ENCODE data around the gene SEMA5B.

SEMA5B gene

GRCh38 chr3:123037015-123037375, 9.4 kb upstream of the SEMA5B start:
- Histone ChIP-seq H3K4me3 (ENCODE audit: low read depth, low read length) (no peak overlapping the region), H3K4me1 (ENCODE audit: control insufficient read depth, insufficient read depth, low read length) (no peaks in the 10 kb centered on the region), H3K27me3 (ENCODE audit: control insufficient read depth, insufficient read depth, low read length) (peaks cover 5% of the 10 kb centered on the region; the same call in 1 of the 2 replicates), H3K27ac (ENCODE audit: low read depth, low read length) (no peak overlapping the region), H3K36me3 (ENCODE audit: control insufficient read depth, insufficient read depth, low read length) (no peaks in the 10 kb centered on the region), H3K9ac (ENCODE audit: low read depth, low read length) (no peak overlapping the region), H3K9me3 (ENCODE audit: control insufficient read depth, insufficient read depth, low read length) (no peaks in the 10 kb centered on the region)

GRCh38 chr3:123036352-123037014, 8.9 kb upstream of the SEMA5B start:
- no peak overlapping the region for H3K4me3 ChIP-seq (ENCODE audit: low read depth, low read length)
- H3K27ac ChIP-seq (ENCODE audit: low read depth, low read length) = no peak overlapping the region
- H3K36me3 ChIP-seq (ENCODE audit: control insufficient read depth, insufficient read depth, low read length) = no peaks in the 10 kb centered on the region
- no peaks in the 10 kb centered on the region for H3K4me1 ChIP-seq (ENCODE audit: control insufficient read depth, insufficient read depth, low read length)
- H3K27me3 ChIP-seq (ENCODE audit: control insufficient read depth, insufficient read depth, low read length) = peaks cover 10% of the 10 kb centered on the region; the same call in 1 of the 2 replicates
- H3K9ac ChIP-seq (ENCODE audit: low read depth, low read length) = no peak overlapping the region
- no peaks in the 10 kb centered on the region for H3K9me3 ChIP-seq (ENCODE audit: control insufficient read depth, insufficient read depth, low read length)

- Histone ChIP-seq H3K4me3 (ENCODE audit: low read depth, low read length) (no peak overlapping the region), H3K27ac (ENCODE audit: low read depth, low read length) (no peak overlapping the region)
Measured at GRCh38 chr3:123034996-123035395, 7.4 kb upstream of the SEMA5B start.

GRCh38 chr3:123034120-123034519, 6.6 kb upstream of the SEMA5B start:
- Histone ChIP-seq H3K9ac (ENCODE audit: low read depth, low read length) (no peak overlapping the region), H3K36me3 (ENCODE audit: control insufficient read depth, insufficient read depth, low read length) (no peaks in the 10 kb centered on the region), H3K27ac (ENCODE audit: low read depth, low read length) (no peak overlapping the region), H3K9me3 (ENCODE audit: control insufficient read depth, insufficient read depth, low read length) (no peaks in the 10 kb centered on the region), H3K4me1 (ENCODE audit: control insufficient read depth, insufficient read depth, low read length) (0 out of 2 replicates have a peak, but pooled peaks cover 7% of the 10 kb centered on the region), H3K4me3 (ENCODE audit: low read depth, low read length) (no peak overlapping the region), H3K27me3 (ENCODE audit: control insufficient read depth, insufficient read depth, low read length) (peaks cover 33% of the 10 kb centered on the region)

More at GRCh38 chr3:123034996-123035395, 7.4 kb upstream of the SEMA5B start:
- H3K9ac ChIP-seq (ENCODE audit: low read depth, low read length) = no peak overlapping the region
- H3K27me3 ChIP-seq (ENCODE audit: control insufficient read depth, insufficient read depth, low read length) = peaks cover 24% of the 10 kb centered on the region; the same call in 1 of the 2 replicates
- no peaks in the 10 kb centered on the region for H3K9me3 ChIP-seq (ENCODE audit: control insufficient read depth, insufficient read depth, low read length)
- no peaks in the 10 kb centered on the region for H3K36me3 ChIP-seq (ENCODE audit: control insufficient read depth, insufficient read depth, low read length)
- 0 out of 2 replicates have a peak, but pooled peaks cover 2% of the 10 kb centered on the region for H3K4me1 ChIP-seq (ENCODE audit: control insufficient read depth, insufficient read depth, low read length)

GRCh38 chr3:123032057-123032456, 4.5 kb upstream of the SEMA5B start:
- Histone ChIP-seq H3K9ac (ENCODE audit: low read depth, low read length) (no peak overlapping the region), H3K9me3 (ENCODE audit: control insufficient read depth, insufficient read depth, low read length) (no peaks in the 10 kb centered on the region), H3K4me3 (ENCODE audit: low read depth, low read length) (no peak overlapping the region), H3K36me3 (ENCODE audit: control insufficient read depth, insufficient read depth, low read length) (no peaks in the 10 kb centered on the region), H3K27me3 (ENCODE audit: control insufficient read depth, insufficient read depth, low read length) (peaks cover 37% of the 10 kb centered on the region), H3K27ac (ENCODE audit: low read depth, low read length) (no peak overlapping the region), H3K4me1 (ENCODE audit: control insufficient read depth, insufficient read depth, low read length) (peaks cover 12% of the 10 kb centered on the region)

GRCh38 chr3:123031051-123031450, 3.5 kb upstream of the SEMA5B start:
- Histone ChIP-seq H3K9ac (ENCODE audit: low read depth, low read length) (no peak overlapping the region), H3K27me3 (ENCODE audit: control insufficient read depth, insufficient read depth, low read length) (peaks cover 37% of the 10 kb centered on the region), H3K4me3 (ENCODE audit: low read depth, low read length) (no peak overlapping the region), H3K36me3 (ENCODE audit: control insufficient read depth, insufficient read depth, low read length) (no peaks in the 10 kb centered on the region), H3K27ac (ENCODE audit: low read depth, low read length) (no peak overlapping the region), H3K4me1 (ENCODE audit: control insufficient read depth, insufficient read depth, low read length) (peaks cover 12% of the 10 kb centered on the region), H3K9me3 (ENCODE audit: control insufficient read depth, insufficient read depth, low read length) (no peaks in the 10 kb centered on the region)

- H3K9me3 ChIP-seq (ENCODE audit: control insufficient read depth, insufficient read depth, low read length) = no peaks in the 10 kb centered on the region
- H3K4me3 ChIP-seq (ENCODE audit: low read depth, low read length) = peak overlapping the region; percentile 74
- peaks cover 25% of the 10 kb centered on the region for H3K4me1 ChIP-seq (ENCODE audit: control insufficient read depth, insufficient read depth, low read length)
- H3K27me3 ChIP-seq (ENCODE audit: control insufficient read depth, insufficient read depth, low read length) = peaks cover 59% of the 10 kb centered on the region
- H3K36me3 ChIP-seq (ENCODE audit: control insufficient read depth, insufficient read depth, low read length) = no peaks in the 10 kb centered on the region
- H3K27ac ChIP-seq (ENCODE audit: low read depth, low read length) = no peak overlapping the region
- 0 out of 2 replicates have a peak overlapping the region, but pooled peaks have one; percentile 8 for H3K9ac ChIP-seq (ENCODE audit: low read depth, low read length)
Measured at GRCh38 chr3:123028233-123028828, 768 bp upstream of the SEMA5B start.

GRCh38 chr3:123026565-123027291, 835 bp downstream of the SEMA5B start:
- Histone ChIP-seq H3K9ac (ENCODE audit: low read depth, low read length) (no peak overlapping the region), H3K27me3 (ENCODE audit: control insufficient read depth, insufficient read depth, low read length) (peaks cover 63% of the 10 kb centered on the region), H3K36me3 (ENCODE audit: control insufficient read depth, insufficient read depth, low read length) (no peaks in the 10 kb centered on the region), H3K4me3 (ENCODE audit: low read depth, low read length) (peak overlapping the region; percentile 74), H3K9me3 (ENCODE audit: control insufficient read depth, insufficient read depth, low read length) (no peaks in the 10 kb centered on the region), H3K4me1 (ENCODE audit: control insufficient read depth, insufficient read depth, low read length) (peaks cover 39% of the 10 kb centered on the region), H3K27ac (ENCODE audit: low read depth, low read length) (no peak overlapping the region)

- Histone ChIP-seq H3K4me1 (ENCODE audit: control insufficient read depth, insufficient read depth, low read length) (peaks cover 47% of the 10 kb centered on the region), H3K4me3 (ENCODE audit: low read depth, low read length) (peak overlapping the region; percentile 74), H3K27ac (ENCODE audit: low read depth, low read length) (peak overlapping the region; percentile 34), H3K9me3 (ENCODE audit: control insufficient read depth, insufficient read depth, low read length) (no peaks in the 10 kb centered on the region), H3K36me3 (ENCODE audit: control insufficient read depth, insufficient read depth, low read length) (no peaks in the 10 kb centered on the region), H3K27me3 (ENCODE audit: control insufficient read depth, insufficient read depth, low read length) (peaks cover 55% of the 10 kb centered on the region), H3K9ac (ENCODE audit: low read depth, low read length) (no peak overlapping the region)
Measured at GRCh38 chr3:123025642-123026521, 1.7 kb downstream of the SEMA5B start.

- Histone ChIP-seq H3K4me3 (ENCODE audit: low read depth, low read length) (no peak overlapping the region), H3K9ac (ENCODE audit: low read depth, low read length) (no peak overlapping the region), H3K27ac (ENCODE audit: low read depth, low read length) (no peak overlapping the region), H3K36me3 (ENCODE audit: control insufficient read depth, insufficient read depth, low read length) (no peaks in the 10 kb centered on the region), H3K27me3 (ENCODE audit: control insufficient read depth, insufficient read depth, low read length) (peaks cover 37% of the 10 kb centered on the region), H3K9me3 (ENCODE audit: control insufficient read depth, insufficient read depth, low read length) (no peaks in the 10 kb centered on the region), H3K4me1 (ENCODE audit: control insufficient read depth, insufficient read depth, low read length) (peaks cover 48% of the 10 kb centered on the region)
Measured at GRCh38 chr3:123024056-123024455, 3.5 kb downstream of the SEMA5B start.

Measured in HUES48 (cell line).